IMR-90 (cell line): ENCODE measurements around the gene UNC5A.

Experiments used
- BHLHE40 ChIP-seq: fragments of 150-350 bp; IDR thresholded peaks from 2 replicates; pipeline ENCODE4 v1.6.1; 2016; ENCODE audit warnings: mild to moderate bottlenecking, low read depth, low read length
- CEBPB ChIP-seq: IDR thresholded peaks from 2 replicates; pipeline ENCODE4 v1.6.1; 2012; ENCODE audit warnings: low read depth, low read length, improper control_type of control experiment
- CTCF ChIP-seq: conservative IDR thresholded peaks from 2 replicates; pipeline ENCODE4 v1.5.1; 2012; ENCODE audit warnings: mild to moderate bottlenecking, low read depth, low read length, improper control_type of control experiment
- POLR2A ChIP-seq: IDR thresholded peaks from 2 replicates; pipeline ENCODE4 v1.6.1; 2012; ENCODE audit warnings: mild to moderate bottlenecking, low read depth, low read length
- RFX5 ChIP-seq: IDR thresholded peaks from 2 replicates; pipeline ENCODE4 v1.8.0; 2012; ENCODE audit warnings: low read depth, mild to moderate bottlenecking, low read length, moderate library complexity

GRCh38 chr5:176892663-176893062 lies 82.3 kb downstream of the UNC5A start:
- TF ChIP-seq POLR2A: no peak
- no peak for TF ChIP-seq CEBPB
- no peak for TF ChIP-seq CTCF
- no peak for TF ChIP-seq RFX5
- TF ChIP-seq BHLHE40: no peak
